Measurements from ENCODE around the gene PLIN3. TPM values are rescaled to one million over a fixed set of nuclear protein-coding genes. Genes with fewer than 3 reads are reported as not detected.

Gene PLIN3
- total RNA-seq = 109 and 124 TPM in 2 replicates

GRCh38 chr19:4867534-4868285 is at the start of gene PLIN3:
Gene PLIN3, minus strand, starts transcription at chr19:4867667. Its CDS starts 6,273 bp downstream, at chr19:4861394.

GRCh38 chr19:4909156-4909896 is 41.9 kb upstream of the PLIN3 start, which contains the start of gene UHRF1:
Gene UHRF1, plus strand, starts transcription at chr19:4909501. Its CDS starts 1,385 bp downstream, at chr19:4910886.

GRCh38 chr19:4902796-4903195 is 35.3 kb upstream of the PLIN3 start, which contains the start of gene ARRDC5:
Gene ARRDC5, minus strand, starts transcription at chr19:4902896. Its CDS starts 71 bp downstream, at chr19:4902825.

GRCh38 chr19:4831304-4831978 is 36.0 kb downstream of the PLIN3 start, which contains the start of gene TICAM1:
Gene TICAM1, minus strand, starts transcription at chr19:4831712. Its CDS starts 13,335 bp downstream, at chr19:4818377.

GRCh38 chr19:4791183-4792018 is 76.1 kb downstream of the PLIN3 start, which contains the start of gene FEM1A:
Gene FEM1A, plus strand, starts transcription at chr19:4791734. Its CDS starts 121 bp downstream, at chr19:4791855.

Other genes starting within 250 kb of the PLIN3 start
- 59.4 and 59.8 TPM in 2 replicates for gene TNFAIP8L1, start 228.2 kb downstream of the PLIN3 start, total RNA-seq
- 165 and 194 TPM in 2 replicates for gene MYDGF, start 197.3 kb downstream of the PLIN3 start, total RNA-seq
- 52.9 and 68.2 TPM in 2 replicates for gene DPP9, start 143.8 kb downstream of the PLIN3 start, total RNA-seq
- 17.6 and 19.3 TPM in 2 replicates for gene FEM1A, start 75.9 kb downstream of the PLIN3 start, total RNA-seq
- 5.5 and 6.5 TPM in 2 replicates for gene TICAM1, start 36.0 kb downstream of the PLIN3 start, total RNA-seq
- 0.10 TPM in 1 of 2 replicates, not detected in the other for gene ARRDC5, start 35.2 kb upstream of the PLIN3 start, total RNA-seq
- 19.3 and 32.4 TPM in 2 replicates for gene UHRF1, start 41.8 kb upstream of the PLIN3 start, total RNA-seq
- gene KDM4B, start 101.4 kb upstream of the PLIN3 start, total RNA-seq = 23.5 and 26.5 TPM in 2 replicates

Data from vein endothelial cell (primary cell).